ENCODE data around the gene PPP3CA.
"Not testable (repeated sequence)": the region's sequence is repeated elsewhere in the genome, so short reads cannot be mapped to it uniquely, and the experiment has no call there.

GRCh38 chr4:100991332-100992069 is 355.8 kb downstream of the PPP3CA start:
- not testable (repeated sequence) for TF ChIP-seq POLR2AphosphoS5, CTCF, POLR2A (IDR thresholded peaks at IDR 0.05)
